Natural killer cell (primary cell): ENCODE data around the gene KNOP1. TPM values are rescaled to one million over a fixed set of nuclear protein-coding genes. Genes with fewer than 3 reads are reported as not detected.

ENCODE experiments used
- ATAC-seq, 3 donors: fragments of 150-1000 bp in 2 of 3; fragments of 200-7000 bp in 1 of 3; cut with Tn5 transposase; 1 replicate in 1 of 3; 2 replicates in 2 of 3; pipeline ENCODE4 v1.10.0; 2021; ENCODE audit warnings: mild to moderate bottlenecking in 2 of 3, moderate library complexity in 2 of 3
- DNase-seq, 2 donors: peaks; one replicate each; pipeline versions ENCODE4 v3.0.0 to v3.0.0-alpha.2; 2013 to 2021; ENCODE audit warnings: mixed read lengths in 1 of 2
- H3K27ac ChIP-seq: one replicate; pipeline ENCODE4 v1.5.1; 2013; ENCODE audit warnings: mild to moderate bottlenecking, low read length
- H3K27me3 ChIP-seq: one replicate; pipeline ENCODE4 v1.6.1; 2013; ENCODE audit warnings: low read length; ENCODE audit not compliant: control insufficient read depth, insufficient read depth
- H3K36me3 ChIP-seq: one replicate; pipeline ENCODE4 v1.6.1; 2013; ENCODE audit warnings: low read length; ENCODE audit not compliant: control insufficient read depth, insufficient read depth
- H3K4me1 ChIP-seq: one replicate; pipeline ENCODE4 v1.6.1; 2013; ENCODE audit warnings: low read length; ENCODE audit not compliant: control insufficient read depth, insufficient read depth
- H3K4me3 ChIP-seq: one replicate; pipeline ENCODE4 v1.5.1; 2013; ENCODE audit warnings: low read length
- H3K9me3 ChIP-seq: one replicate; pipeline ENCODE4 v1.6.1; 2013; ENCODE audit warnings: low read length; ENCODE audit not compliant: control insufficient read depth, insufficient read depth
- H3K27ac Mint-ChIP-seq, 2 donors: one replicate each; pipeline ENCODE4 v1.8.0; 2022; ENCODE audit warnings: mild to moderate bottlenecking in 2 of 2, mixed read lengths in 2 of 2, moderate library complexity in 1 of 2
- H3K27me3 Mint-ChIP-seq, 2 donors: one replicate each; pipeline ENCODE4 v1.8.0; 2022; ENCODE audit warnings: low read depth in 2 of 2, mixed read lengths in 2 of 2
- H3K36me3 Mint-ChIP-seq: one replicate; pipeline ENCODE4 v1.8.0; 2022; ENCODE audit warnings: mixed read lengths
- H3K4me1 Mint-ChIP-seq, 2 donors: one replicate each; pipeline ENCODE4 v1.8.0; 2022; ENCODE audit warnings: mixed read lengths in 2 of 2
- H3K4me3 Mint-ChIP-seq: one replicate; pipeline ENCODE4 v1.8.0; 2022; ENCODE audit warnings: mild to moderate bottlenecking, moderate library complexity, mixed read lengths
- H3K9me3 Mint-ChIP-seq, 2 donors: one replicate each; pipeline ENCODE4 v1.8.0; 2022; ENCODE audit warnings: mixed read lengths in 2 of 2
- CTCF ChIP-seq: fragments of 200-600 bp; IDR thresholded peaks from one replicate; pipeline ENCODE4 v1.8.0; 2022; ENCODE audit warnings: antibody characterized with exemption
- WGBS: methylation state at CpG from one replicate; pipeline ENCODE4 v1.1.7; 2013; ENCODE audit warnings: missing lambda C conversion rate; ENCODE audit not compliant: insufficient coverage; 5-methylcytosine and 5-hydroxymethylcytosine counted together
- intact Hi-C: fragments of 100-400 bp; cut with micrococcal nuclease; formaldehyde crosslinking; loops from one replicate; pipeline ENCODE4 v1.14.2; 2022
- total RNA-seq, 4 donors: library from RNA; stranded (reverse); fragments of 120-200 nt in 1 of 4; gene quantifications; one replicate each; pipeline versions ENCODE4 v1.2.3 to v1.2.4, GENCODE V29; 2013 to 2022

KNOP1 gene
- total RNA-seq, 3 donors from 2014 or later (not counting 1 experiment from before 2014, with no cell fraction given), result 5.6 to 8.0 (median 6.9) TPM

DNA sequence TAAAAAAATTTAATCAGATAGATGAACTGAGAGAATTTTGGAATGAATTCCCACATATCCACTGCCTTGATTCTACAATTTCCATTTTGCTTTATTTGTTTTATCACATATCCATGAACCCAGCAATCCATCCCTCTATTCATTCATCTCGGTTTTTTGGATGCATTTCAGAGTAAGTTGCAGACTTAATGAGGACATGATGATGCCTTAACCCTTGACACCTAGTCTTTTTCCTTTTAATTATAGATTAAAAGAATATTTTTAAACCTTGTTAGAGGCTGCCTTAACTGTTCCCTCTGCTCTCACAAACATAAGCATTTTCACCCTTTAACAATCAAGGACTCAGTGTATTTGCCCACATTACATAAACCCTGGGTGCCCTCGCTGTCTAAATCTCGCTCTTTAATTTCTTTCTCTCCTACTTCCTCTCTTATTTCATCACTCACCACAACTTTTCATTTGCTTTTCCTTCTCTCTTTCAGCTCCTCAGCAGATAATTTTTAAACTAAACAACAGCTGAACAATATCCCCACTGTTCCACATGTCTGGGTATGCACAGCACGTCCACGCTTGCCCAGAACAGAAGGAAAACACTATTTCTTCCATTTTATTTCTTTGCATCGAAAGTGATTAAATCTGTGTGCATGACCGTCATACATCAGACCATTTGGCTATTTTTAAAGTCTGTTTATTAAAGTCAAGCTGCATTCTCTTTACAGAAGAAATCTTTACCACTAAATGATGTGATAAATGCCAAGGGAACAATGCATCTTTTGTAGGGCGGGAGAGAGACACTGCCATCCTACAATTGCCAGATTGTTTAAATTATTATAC is 40.0 kb upstream of the KNOP1 start:
- Histone ChIP-seq H3K27ac (no peak overlapping the region), H3K36me3 (no peaks in the 10 kb centered on the region), H3K9me3 (no peaks in the 10 kb centered on the region), H3K27me3 (no peaks in the 10 kb centered on the region), H3K4me3 (no peak overlapping the region), H3K4me1 (no peaks in the 10 kb centered on the region)
- DNase-seq, result no peak
- Mint-ChIP-seq H3K4me1 (no peaks in the 10 kb centered on the region), H3K36me3 (no peaks in the 10 kb centered on the region), H3K9me3 (no peaks in the 10 kb centered on the region), H3K27ac (no peak overlapping the region), H3K4me3 (no peak overlapping the region), H3K27me3 (peaks cover 3 to 9% of the 10 kb centered on the region in 2 donors)
- intact Hi-C loops, result no loop called here
- TF ChIP-seq CTCF, result no peak
- no peak for ATAC-seq
- 69% methylated on average over 7 of the region's 8 CpGs for WGBS

DNA sequence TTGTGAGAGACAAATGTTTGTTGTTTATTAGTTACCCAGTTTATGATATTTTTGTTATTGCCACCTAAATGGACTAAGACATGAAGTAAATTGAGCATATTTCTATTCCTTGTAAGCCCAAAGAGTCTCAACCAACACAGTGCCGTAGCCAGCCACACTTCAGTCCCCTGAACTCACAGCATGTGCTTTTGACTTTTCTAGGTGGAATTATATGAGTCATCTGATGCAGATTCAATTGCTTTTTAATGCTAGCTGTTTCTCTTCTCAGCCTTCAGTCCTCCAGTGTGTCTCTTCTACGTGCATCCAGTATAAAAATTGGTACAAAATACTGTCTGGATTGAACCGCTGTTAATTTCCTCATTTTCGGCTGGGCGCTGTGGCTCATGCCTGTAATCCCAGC is 39.0 kb upstream of the KNOP1 start:
- intact Hi-C loops, result no loop called here
- DNase-seq (no peak), ATAC-seq (no peak)
- Histone ChIP-seq H3K4me3 (no peak overlapping the region), H3K36me3 (no peaks in the 10 kb centered on the region), H3K4me1 (no peaks in the 10 kb centered on the region), H3K9me3 (no peaks in the 10 kb centered on the region), H3K27ac (no peak overlapping the region), H3K27me3 (no peaks in the 10 kb centered on the region)
- WGBS, result 86% methylated on average over 5 of the region's 5 CpGs
- H3K36me3 Mint-ChIP-seq, result no peaks in the 10 kb centered on the region
- no peak overlapping the region for H3K4me3 Mint-ChIP-seq
- TF ChIP-seq CTCF, result no peak
- no peaks in the 10 kb centered on the region for H3K4me1 Mint-ChIP-seq
- H3K27ac Mint-ChIP-seq, result no peak overlapping the region
- peaks cover 3 to 9% of the 10 kb centered on the region in 2 donors for H3K27me3 Mint-ChIP-seq
- H3K9me3 Mint-ChIP-seq, result no peaks in the 10 kb centered on the region

- DNase-seq (no peak), ATAC-seq (no peak)
- Histone ChIP-seq H3K4me1 (no peaks in the 10 kb centered on the region), H3K27me3 (no peaks in the 10 kb centered on the region), H3K4me3 (no peak overlapping the region), H3K27ac (no peak overlapping the region), H3K9me3 (no peaks in the 10 kb centered on the region), H3K36me3 (no peaks in the 10 kb centered on the region)
- H3K36me3 Mint-ChIP-seq, result no peaks in the 10 kb centered on the region
- intact Hi-C loops, result no loop called here
- TF ChIP-seq CTCF, result no peak
- H3K27ac Mint-ChIP-seq, result no peak overlapping the region
- peaks cover 3 to 9% of the 10 kb centered on the region in 2 donors for H3K27me3 Mint-ChIP-seq
- no peaks in the 10 kb centered on the region for H3K9me3 Mint-ChIP-seq
- 88% methylated on average over 3 of the region's 3 CpGs for WGBS
- H3K4me1 Mint-ChIP-seq, result no peaks in the 10 kb centered on the region
- no peak overlapping the region for H3K4me3 Mint-ChIP-seq
Measured at GRCh38 chr16:19755268-19755667, 37.2 kb upstream of the KNOP1 start.

- Mint-ChIP-seq H3K9me3 (no peaks in the 10 kb centered on the region), H3K27me3 (peaks cover 3 to 9% of the 10 kb centered on the region in 2 donors), H3K4me3 (no peak overlapping the region), H3K36me3 (no peaks in the 10 kb centered on the region), H3K4me1 (no peaks in the 10 kb centered on the region), H3K27ac (no peak overlapping the region)
- Histone ChIP-seq H3K4me3 (no peak overlapping the region), H3K4me1 (no peaks in the 10 kb centered on the region), H3K27ac (no peak overlapping the region), H3K9me3 (no peaks in the 10 kb centered on the region), H3K36me3 (no peaks in the 10 kb centered on the region), H3K27me3 (no peaks in the 10 kb centered on the region)
- intact Hi-C loops, result no loop called here
- TF ChIP-seq CTCF, result no peak
- DNase-seq, result no peak
- ATAC-seq, result no peak
- WGBS, result 100% methylated on average over 1 of the region's 1 CpG
Measured at GRCh38 chr16:19754644-19755036, 36.6 kb upstream of the KNOP1 start.
